ENCODE data around the gene TNFAIP8L1. TPM values are rescaled to one million over a fixed set of nuclear protein-coding genes. Genes with fewer than 3 reads are reported as not detected.

The TNFAIP8L1 gene
- total RNA-seq, 1 experiment from 2014 or later = 21.8 TPM

DNA sequence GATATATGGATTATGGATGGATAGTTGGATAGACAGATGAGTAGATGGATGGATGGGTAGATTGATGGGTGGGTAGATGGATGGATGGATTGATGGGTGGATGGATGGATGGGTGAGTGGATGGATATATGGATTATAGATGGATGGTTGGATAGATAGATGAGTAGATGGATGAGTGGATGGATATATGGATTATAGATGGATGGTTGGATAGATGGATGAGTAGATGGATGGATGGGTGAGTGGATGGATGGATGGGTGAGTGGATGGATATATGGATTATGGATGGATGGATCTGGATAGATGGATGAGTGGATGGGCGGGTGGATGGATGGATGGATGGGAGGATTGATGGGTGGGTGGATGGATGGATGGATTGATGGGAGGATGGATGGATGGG, 36.4 kb upstream of the TNFAIP8L1 start:
- POLR2A ChIA-PET = no interaction called here
- H3K27me3 Mint-ChIP-seq (ENCODE audit: insufficient read depth, unreplicated experiment) = no peaks in the 10 kb centered on the region
- H3K27ac Mint-ChIP-seq (ENCODE audit: unreplicated experiment) = no peak overlapping the region
- no peaks in the 10 kb centered on the region for H3K9me3 ChIP-seq
- intact Hi-C loops (cut with micrococcal nuclease; ENCODE audit: unreplicated experiment) = no loop called here
- no peaks in the 10 kb centered on the region for H3K36me3 ChIP-seq (ENCODE audit: control insufficient read depth, insufficient read depth, low read length)
- BruUV-seq (replicated peaks) = no TSS peak
- no peaks in the 10 kb centered on the region for H3K36me3 Mint-ChIP-seq (ENCODE audit: insufficient read depth, unreplicated experiment)
- no peaks in the 10 kb centered on the region for H3K27me3 ChIP-seq (replicated peaks; ENCODE audit: control insufficient read depth, insufficient read depth, low read length)
- DNase-seq = no peak
- no peak overlapping the region for H3K4me3 ChIP-seq (ENCODE audit: low read depth, low read length)
- no peak overlapping the region for H3K4me3 Mint-ChIP-seq (ENCODE audit: unreplicated experiment)
- no peaks in the 10 kb centered on the region for H3K4me1 Mint-ChIP-seq (ENCODE audit: low read depth, unreplicated experiment)
- TF ChIP-seq, protein P1, sequence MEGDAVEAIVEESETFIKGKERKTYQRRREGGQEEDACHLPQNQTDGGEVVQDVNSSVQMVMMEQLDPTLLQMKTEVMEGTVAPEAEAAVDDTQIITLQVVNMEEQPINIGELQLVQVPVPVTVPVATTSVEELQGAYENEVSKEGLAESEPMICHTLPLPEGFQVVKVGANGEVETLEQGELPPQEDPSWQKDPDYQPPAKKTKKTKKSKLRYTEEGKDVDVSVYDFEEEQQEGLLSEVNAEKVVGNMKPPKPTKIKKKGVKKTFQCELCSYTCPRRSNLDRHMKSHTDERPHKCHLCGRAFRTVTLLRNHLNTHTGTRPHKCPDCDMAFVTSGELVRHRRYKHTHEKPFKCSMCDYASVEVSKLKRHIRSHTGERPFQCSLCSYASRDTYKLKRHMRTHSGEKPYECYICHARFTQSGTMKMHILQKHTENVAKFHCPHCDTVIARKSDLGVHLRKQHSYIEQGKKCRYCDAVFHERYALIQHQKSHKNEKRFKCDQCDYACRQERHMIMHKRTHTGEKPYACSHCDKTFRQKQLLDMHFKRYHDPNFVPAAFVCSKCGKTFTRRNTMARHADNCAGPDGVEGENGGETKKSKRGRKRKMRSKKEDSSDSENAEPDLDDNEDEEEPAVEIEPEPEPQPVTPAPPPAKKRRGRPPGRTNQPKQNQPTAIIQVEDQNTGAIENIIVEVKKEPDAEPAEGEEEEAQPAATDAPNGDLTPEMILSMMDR (IDR thresholded peaks at IDR 0.05; ENCODE audit: insufficient read depth in 1 of 2, low read depth in 1 of 2, low read length in 1 of 2, severe bottlenecking in 1 of 2, unreplicated experiment in 1 of 2) = no peak
- no peaks in the 10 kb centered on the region for H3K9me3 Mint-ChIP-seq (ENCODE audit: unreplicated experiment)
- H3K4me1 ChIP-seq = no peaks in the 10 kb centered on the region
- CTCF ChIA-PET = no interaction called here

DNA sequence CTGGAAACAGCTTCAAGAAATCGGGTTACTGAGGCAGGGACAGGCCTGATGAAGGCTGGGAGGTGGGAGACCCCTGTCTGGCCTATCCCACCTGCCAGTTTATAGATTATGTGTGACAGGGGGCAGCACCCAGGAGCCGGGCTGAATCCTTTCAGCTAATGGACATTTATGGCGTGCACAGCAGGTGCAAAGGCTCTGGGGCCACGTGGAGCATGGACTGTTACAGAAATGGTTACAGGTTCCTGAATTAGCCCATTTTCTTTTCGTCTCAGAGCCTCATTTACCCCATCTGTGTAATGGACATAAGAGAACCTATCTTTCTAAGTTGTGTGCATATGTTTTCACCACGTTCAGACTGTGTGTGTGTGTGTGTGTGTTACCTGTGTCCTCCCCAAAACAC, 34.4 kb upstream of the TNFAIP8L1 start:
- Histone ChIP-seq H3K36me3 (ENCODE audit: control insufficient read depth, insufficient read depth, low read length) (no peaks in the 10 kb centered on the region), H3K9me3 (no peaks in the 10 kb centered on the region), H3K27me3 (replicated peaks; ENCODE audit: control insufficient read depth, insufficient read depth, low read length) (no peaks in the 10 kb centered on the region), H3K4me1 (no peaks in the 10 kb centered on the region), H3K4me3 (ENCODE audit: low read depth, low read length) (no peak overlapping the region)
- no TSS peak for BruUV-seq (replicated peaks)
- ChIA-PET CTCF (interaction anchor here (0.7 kb wide), 1 partner anchor 501 kb away, joined by 3 read pairs; no protein-coding TSS in a partner anchor), POLR2A (interaction anchor here (0.6 kb wide), 1 partner anchor 134 kb away, joined by 5 read pairs; no protein-coding TSS in a partner anchor)
- Mint-ChIP-seq H3K4me3 (ENCODE audit: unreplicated experiment) (no peak overlapping the region), H3K36me3 (ENCODE audit: insufficient read depth, unreplicated experiment) (no peaks in the 10 kb centered on the region), H3K27ac (ENCODE audit: unreplicated experiment) (no peak overlapping the region), H3K27me3 (ENCODE audit: insufficient read depth, unreplicated experiment) (no peaks in the 10 kb centered on the region), H3K9me3 (ENCODE audit: unreplicated experiment) (no peaks in the 10 kb centered on the region), H3K4me1 (ENCODE audit: low read depth, unreplicated experiment) (no peaks in the 10 kb centered on the region)
- TF ChIP-seq, protein P1 (IDR thresholded peaks at IDR 0.05; ENCODE audit: insufficient read depth in 1 of 2, low read depth in 1 of 2, low read length in 1 of 2, severe bottlenecking in 1 of 2, unreplicated experiment in 1 of 2) = no peak
- intact Hi-C loops (cut with micrococcal nuclease; ENCODE audit: unreplicated experiment) = no loop called here
- DNase-seq = no peak

GRCh38 chr19:4606181-4606580, 33.1 kb upstream of the TNFAIP8L1 start:
- no peak overlapping the region for H3K4me3 ChIP-seq (ENCODE audit: low read depth, low read length)
- H3K4me1 Mint-ChIP-seq (ENCODE audit: low read depth, unreplicated experiment) = peaks cover 10% of the 10 kb centered on the region
- H3K27ac Mint-ChIP-seq (ENCODE audit: unreplicated experiment) = no peak overlapping the region
- TF ChIP-seq, protein P1 (IDR thresholded peaks at IDR 0.05; ENCODE audit: insufficient read depth in 1 of 2, low read depth in 1 of 2, low read length in 1 of 2, severe bottlenecking in 1 of 2, unreplicated experiment in 1 of 2) = no peak
- no peaks in the 10 kb centered on the region for H3K4me1 ChIP-seq
- no peaks in the 10 kb centered on the region for H3K9me3 ChIP-seq
- H3K9me3 Mint-ChIP-seq (ENCODE audit: unreplicated experiment) = no peaks in the 10 kb centered on the region
- ChIA-PET CTCF (interaction anchor here (0.7 kb wide), 1 partner anchor 36 kb away, joined by 3 read pairs; no protein-coding TSS in a partner anchor), POLR2A (no interaction called here)
- H3K36me3 Mint-ChIP-seq (ENCODE audit: insufficient read depth, unreplicated experiment) = no peaks in the 10 kb centered on the region
- no peak overlapping the region for H3K4me3 Mint-ChIP-seq (ENCODE audit: unreplicated experiment)
- H3K36me3 ChIP-seq (ENCODE audit: control insufficient read depth, insufficient read depth, low read length) = no peaks in the 10 kb centered on the region
- BruUV-seq (replicated peaks) = no TSS peak
- DNase-seq = no peak
- peaks cover 2% of the 10 kb centered on the region for H3K27me3 Mint-ChIP-seq (ENCODE audit: insufficient read depth, unreplicated experiment)
- intact Hi-C loops (cut with micrococcal nuclease; ENCODE audit: unreplicated experiment) = no loop called here
- H3K27me3 ChIP-seq (replicated peaks; ENCODE audit: control insufficient read depth, insufficient read depth, low read length) = no peaks in the 10 kb centered on the region
